WTC11 (cell line): ENCODE results near the gene CFAP57. TPM values are rescaled to one million over a fixed set of nuclear protein-coding genes. Genes with fewer than 3 reads are reported as not detected.

ENCODE experiments used
- ATAC-seq: fragments of 200-7000 bp; cut with Tn5 transposase; 2 replicates; pipeline ENCODE4 v1.10.0; 2021; ENCODE audit warnings: mild to moderate bottlenecking, moderate library complexity
- CTCF ChIA-PET: fragments of 300-600 bp; sonication (Branson Sonifier 250); formaldehyde crosslinking; loops from one replicate; lab custom pipeline; 2021; ENCODE audit warnings: antibody characterized with exemption; lab: Charles Lee
- POLR2A ChIA-PET: fragments of 350-600 bp; sonication (Branson Sonifier 250); formaldehyde crosslinking; loops from one replicate; lab custom pipeline; 2021; ENCODE audit warnings: antibody characterized with exemption; lab: Charles Lee
- DNase-seq: peaks from one replicate; pipeline ENCODE4 v3.0.0; 2021; ENCODE audit warnings: low spot score
- H3K27ac Mint-ChIP-seq: 2 replicates; pipeline ENCODE4 v1.8.0; 2021; ENCODE audit warnings: mixed read lengths
- H3K27me3 Mint-ChIP-seq: 2 replicates; pipeline ENCODE4 v1.8.0; 2021; ENCODE audit warnings: low read depth, mild to moderate bottlenecking, moderate library complexity, mixed read lengths
- H3K36me3 Mint-ChIP-seq: 2 replicates; pipeline ENCODE4 v1.8.0; 2021; ENCODE audit warnings: mixed read lengths
- H3K4me1 Mint-ChIP-seq: 2 replicates; pipeline ENCODE4 v1.8.0; 2022; ENCODE audit warnings: mixed read lengths
- H3K4me3 Mint-ChIP-seq: 2 replicates; pipeline ENCODE4 v1.8.0; 2021; ENCODE audit warnings: mild to moderate bottlenecking, moderate library complexity, mixed read lengths
- H3K9me3 Mint-ChIP-seq: 2 replicates; pipeline ENCODE4 v1.8.0; 2021; ENCODE audit warnings: mixed read lengths
- ELF4 ChIP-seq: sonication (generic); formaldehyde crosslinking; IDR thresholded peaks from 2 replicates; pipeline ENCODE4 v1.8.1; 2022; ENCODE audit warnings: low read depth, mild to moderate bottlenecking, moderate library complexity, missing genetic modification reagents
- FOXK1 ChIP-seq: sonication (generic); formaldehyde crosslinking; IDR thresholded peaks from 2 replicates; pipeline ENCODE4 v1.8.0; 2022; ENCODE audit warnings: mild to moderate bottlenecking, moderate library complexity, missing genetic modification reagents
- GTF2I ChIP-seq: fragments of 250-450 bp; sonication (Bioruptor Pico); conservative IDR thresholded peaks from 2 replicates; pipeline ENCODE4 v1.4.0; 2021; ENCODE audit warnings: mild to moderate bottlenecking
- KAT7 ChIP-seq: sonication (generic); formaldehyde crosslinking; IDR thresholded peaks from 2 replicates; pipeline ENCODE4 v1.8.1; 2023; ENCODE audit warnings: missing genetic modification reagents, mild to moderate bottlenecking, borderline replicate concordance
- MYBL2 ChIP-seq: sonication (generic); formaldehyde crosslinking; IDR thresholded peaks from 2 replicates; pipeline ENCODE4 v1.8.1; 2023; ENCODE audit warnings: mild to moderate bottlenecking, moderate library complexity, missing genetic modification reagents
- NFE2L1 ChIP-seq: sonication (generic); formaldehyde crosslinking; IDR thresholded peaks from 2 replicates; pipeline ENCODE4 v1.8.1; 2023; ENCODE audit warnings: missing genetic modification reagents
- RELA ChIP-seq: sonication (generic); formaldehyde crosslinking; IDR thresholded peaks from 2 replicates; pipeline ENCODE4 v1.8.1; 2022; ENCODE audit warnings: missing genetic modification reagents, mild to moderate bottlenecking, borderline replicate concordance
- SOX15 ChIP-seq: fragments of 250-450 bp; sonication (Bioruptor Pico); IDR thresholded peaks from 2 replicates; pipeline ENCODE4 v1.9.0; 2021; ENCODE audit warnings: mild to moderate bottlenecking
- TCF7 ChIP-seq: sonication (generic); formaldehyde crosslinking; IDR thresholded peaks from 2 replicates; pipeline ENCODE4 v1.8.0; 2022; ENCODE audit warnings: mild to moderate bottlenecking, low read depth, missing genetic modification reagents, moderate library complexity
- TEAD1 ChIP-seq: sonication (generic); formaldehyde crosslinking; IDR thresholded peaks from 2 replicates; pipeline ENCODE4 v1.8.0; 2022; ENCODE audit warnings: mild to moderate bottlenecking, missing genetic modification reagents
- TEAD4 ChIP-seq: sonication (generic); formaldehyde crosslinking; IDR thresholded peaks from 2 replicates; pipeline ENCODE4 v1.8.0; 2022; ENCODE audit warnings: mild to moderate bottlenecking, missing genetic modification reagents
- TP53 ChIP-seq: sonication (generic); formaldehyde crosslinking; IDR thresholded peaks from 2 replicates; pipeline ENCODE4 v1.8.1; 2023; ENCODE audit warnings: mild to moderate bottlenecking, missing genetic modification reagents
- ZNF121 ChIP-seq: sonication (generic); formaldehyde crosslinking; IDR thresholded peaks from 2 replicates; pipeline ENCODE4 v1.8.0; 2023; ENCODE audit warnings: missing genetic modification reagents
- ZNF317 ChIP-seq: sonication (generic); formaldehyde crosslinking; IDR thresholded peaks from 2 replicates; pipeline ENCODE4 v1.8.1; 2023; ENCODE audit warnings: low read depth, mild to moderate bottlenecking, moderate library complexity, missing genetic modification reagents, borderline replicate concordance
- ZNF671 ChIP-seq: fragments of 250-450 bp; sonication (Bioruptor Pico); IDR thresholded peaks from 2 replicates; pipeline ENCODE4 v1.8.0; 2021; ENCODE audit warnings: mild to moderate bottlenecking
- total RNA-seq: library from RNA; stranded (reverse); gene quantifications from 3 replicates; pipeline ENCODE4 v1.2.3, GENCODE V29; 2021
- TF ChIP-seq, protein P1 (sequence below): fragments of 250-450 bp; sonication (Bioruptor Pico); IDR thresholded peaks from 2 replicates; pipeline ENCODE4 v1.9.0; 2021; ENCODE audit warnings: mild to moderate bottlenecking, borderline replicate concordance
- TF ChIP-seq, protein P2 (sequence below): sonication (generic); formaldehyde crosslinking; IDR thresholded peaks from 2 replicates; pipeline ENCODE4 v1.8.0; 2022; ENCODE audit warnings: mild to moderate bottlenecking, missing genetic modification reagents
- TF ChIP-seq, protein P3 (sequence below): sonication (generic); formaldehyde crosslinking; IDR thresholded peaks from 2 replicates; pipeline ENCODE4 v1.8.0; 2022; ENCODE audit warnings: missing genetic modification reagents
- TF ChIP-seq, protein P4 (sequence below): sonication (generic); formaldehyde crosslinking; IDR thresholded peaks from 2 replicates; pipeline ENCODE4 v1.8.0; 2022; ENCODE audit warnings: mild to moderate bottlenecking, missing genetic modification reagents

The CFAP57 gene
- total RNA-seq, 1 experiment from 2014 or later: 0.42 TPM

DNA sequence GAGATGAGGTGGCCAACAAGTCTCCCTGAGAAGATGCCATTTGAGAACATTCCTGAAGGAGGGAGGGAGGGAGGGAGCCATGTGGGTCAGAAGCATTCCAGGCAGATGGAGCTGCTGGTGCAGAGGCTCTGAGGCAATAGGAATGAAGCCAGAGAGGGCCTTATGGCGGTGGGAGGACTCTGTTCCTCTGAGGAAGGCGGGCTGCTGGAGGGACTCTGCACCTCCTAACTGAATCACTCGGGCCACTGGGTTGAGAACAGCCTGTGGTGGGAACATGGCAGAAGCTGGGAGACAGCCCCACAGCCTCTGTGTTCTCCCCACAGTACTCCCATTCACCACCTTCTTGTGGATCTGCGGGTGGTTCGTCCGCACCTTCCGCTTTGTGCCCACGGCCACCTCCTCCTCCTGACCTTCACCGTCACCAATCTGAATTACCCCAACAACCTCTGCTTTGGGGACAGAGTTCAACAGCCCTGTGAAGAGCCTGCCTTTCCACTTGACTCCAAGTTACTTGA lies 95.2 kb downstream of the CFAP57 start (continued):
- no peak for TF ChIP-seq TCF7 (CRISPR knock-in tag)
- TF ChIP-seq NFE2L1 (CRISPR knock-in tag): no peak
- TF ChIP-seq, protein P1, sequence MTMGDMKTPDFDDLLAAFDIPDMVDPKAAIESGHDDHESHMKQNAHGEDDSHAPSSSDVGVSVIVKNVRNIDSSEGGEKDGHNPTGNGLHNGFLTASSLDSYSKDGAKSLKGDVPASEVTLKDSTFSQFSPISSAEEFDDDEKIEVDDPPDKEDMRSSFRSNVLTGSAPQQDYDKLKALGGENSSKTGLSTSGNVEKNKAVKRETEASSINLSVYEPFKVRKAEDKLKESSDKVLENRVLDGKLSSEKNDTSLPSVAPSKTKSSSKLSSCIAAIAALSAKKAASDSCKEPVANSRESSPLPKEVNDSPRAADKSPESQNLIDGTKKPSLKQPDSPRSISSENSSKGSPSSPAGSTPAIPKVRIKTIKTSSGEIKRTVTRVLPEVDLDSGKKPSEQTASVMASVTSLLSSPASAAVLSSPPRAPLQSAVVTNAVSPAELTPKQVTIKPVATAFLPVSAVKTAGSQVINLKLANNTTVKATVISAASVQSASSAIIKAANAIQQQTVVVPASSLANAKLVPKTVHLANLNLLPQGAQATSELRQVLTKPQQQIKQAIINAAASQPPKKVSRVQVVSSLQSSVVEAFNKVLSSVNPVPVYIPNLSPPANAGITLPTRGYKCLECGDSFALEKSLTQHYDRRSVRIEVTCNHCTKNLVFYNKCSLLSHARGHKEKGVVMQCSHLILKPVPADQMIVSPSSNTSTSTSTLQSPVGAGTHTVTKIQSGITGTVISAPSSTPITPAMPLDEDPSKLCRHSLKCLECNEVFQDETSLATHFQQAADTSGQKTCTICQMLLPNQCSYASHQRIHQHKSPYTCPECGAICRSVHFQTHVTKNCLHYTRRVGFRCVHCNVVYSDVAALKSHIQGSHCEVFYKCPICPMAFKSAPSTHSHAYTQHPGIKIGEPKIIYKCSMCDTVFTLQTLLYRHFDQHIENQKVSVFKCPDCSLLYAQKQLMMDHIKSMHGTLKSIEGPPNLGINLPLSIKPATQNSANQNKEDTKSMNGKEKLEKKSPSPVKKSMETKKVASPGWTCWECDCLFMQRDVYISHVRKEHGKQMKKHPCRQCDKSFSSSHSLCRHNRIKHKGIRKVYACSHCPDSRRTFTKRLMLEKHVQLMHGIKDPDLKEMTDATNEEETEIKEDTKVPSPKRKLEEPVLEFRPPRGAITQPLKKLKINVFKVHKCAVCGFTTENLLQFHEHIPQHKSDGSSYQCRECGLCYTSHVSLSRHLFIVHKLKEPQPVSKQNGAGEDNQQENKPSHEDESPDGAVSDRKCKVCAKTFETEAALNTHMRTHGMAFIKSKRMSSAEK (CRISPR knock-in tag): no peak
- TF ChIP-seq KAT7: no peak

DNA sequence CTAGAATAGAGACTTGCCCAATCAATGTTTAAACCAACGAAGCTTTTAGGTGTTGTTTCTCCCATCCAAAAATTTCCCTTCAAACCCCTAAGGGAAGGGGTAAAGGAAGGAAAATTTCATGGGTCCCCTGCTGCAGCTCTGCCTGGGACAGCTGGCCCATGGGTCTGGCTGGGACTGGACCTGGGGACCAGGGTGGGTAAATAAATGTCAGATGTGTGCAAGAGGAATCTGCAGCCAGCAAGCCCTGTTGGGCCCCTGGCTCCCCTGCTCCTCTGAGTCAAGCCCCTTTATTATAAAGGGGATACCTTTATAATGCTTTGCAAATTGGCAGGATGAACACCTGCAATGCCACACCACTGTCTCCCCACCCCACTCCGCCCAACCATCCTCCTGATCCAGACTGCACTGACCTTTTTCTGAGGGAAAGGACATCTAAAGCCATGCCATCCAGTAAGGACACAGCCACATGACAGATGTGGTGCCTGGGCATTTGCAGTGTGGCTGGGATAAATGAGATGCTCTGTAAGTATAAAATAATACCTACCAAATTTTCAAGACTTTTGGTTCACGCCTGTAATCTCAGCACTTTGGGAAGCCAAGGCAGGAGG lies 95.8 kb downstream of the CFAP57 start:
- DNase-seq (no peak), ATAC-seq (no peak)
- no peak overlapping the region for H3K4me3 Mint-ChIP-seq
- CTCF ChIA-PET: no interaction called here
- TF ChIP-seq, protein P2, sequence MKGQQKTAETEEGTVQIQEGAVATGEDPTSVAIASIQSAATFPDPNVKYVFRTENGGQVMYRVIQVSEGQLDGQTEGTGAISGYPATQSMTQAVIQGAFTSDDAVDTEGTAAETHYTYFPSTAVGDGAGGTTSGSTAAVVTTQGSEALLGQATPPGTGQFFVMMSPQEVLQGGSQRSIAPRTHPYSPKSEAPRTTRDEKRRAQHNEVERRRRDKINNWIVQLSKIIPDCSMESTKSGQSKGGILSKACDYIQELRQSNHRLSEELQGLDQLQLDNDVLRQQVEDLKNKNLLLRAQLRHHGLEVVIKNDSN (CRISPR knock-in tag): no peak
- TF ChIP-seq RELA (no peak), SOX15 (CRISPR knock-in tag) (no peak), TEAD1 (no peak), TEAD4 (CRISPR knock-in tag) (no peak)
- no peak overlapping the region for H3K27ac Mint-ChIP-seq
- POLR2A ChIA-PET: no interaction called here
- H3K9me3 Mint-ChIP-seq: peaks cover 26% of the 10 kb centered on the region
- H3K27me3 Mint-ChIP-seq: peaks cover 17% of the 10 kb centered on the region
- peaks cover 20% of the 10 kb centered on the region for H3K36me3 Mint-ChIP-seq
- H3K4me1 Mint-ChIP-seq: peaks cover 25% of the 10 kb centered on the region

DNA sequence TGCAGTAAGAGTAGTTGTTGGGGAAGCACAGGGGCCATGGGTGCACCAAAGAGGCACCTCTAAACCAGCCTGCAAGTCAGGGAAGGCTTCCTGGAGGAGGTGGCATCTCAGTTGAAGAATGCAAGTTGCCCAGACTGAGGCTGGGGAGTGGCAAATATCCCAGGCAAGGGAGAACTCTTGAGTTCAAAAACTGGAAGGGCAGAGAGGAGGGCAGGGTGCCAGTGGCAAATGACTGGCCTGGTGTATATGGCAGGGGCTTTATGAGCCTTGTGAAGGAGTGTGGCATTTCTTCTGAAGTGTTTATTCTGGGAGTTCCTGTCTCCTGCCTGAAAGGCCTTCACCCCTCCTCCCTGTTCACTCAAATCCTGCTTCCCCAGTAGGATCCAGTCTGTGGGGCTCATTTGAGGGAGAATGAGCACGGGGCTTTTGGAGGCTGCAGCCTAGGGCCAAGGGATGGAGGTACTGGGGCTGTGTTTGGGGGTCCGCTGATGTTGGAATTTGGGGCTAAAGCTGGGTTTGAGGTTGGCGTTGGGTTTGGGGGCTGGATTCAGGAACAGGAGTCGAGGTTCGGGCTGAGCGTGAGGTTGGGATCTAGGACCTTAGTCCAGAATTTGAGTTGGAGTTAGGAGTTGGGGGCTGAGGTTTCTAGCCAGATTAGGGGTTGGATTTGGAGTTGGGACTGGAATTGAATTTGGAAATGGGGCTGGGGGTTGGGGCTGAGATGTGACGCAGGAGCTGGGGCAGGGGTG lies 97.7 kb downstream of the CFAP57 start, which contains the start of gene TMEM125:
Gene TMEM125 (plus strand): TSS at position 357 of the 749 bp plus-strand sequence. CDS start 2,740 bp downstream, outside the sequence.
- H3K9me3 Mint-ChIP-seq: peaks cover 17% of the 10 kb centered on the region
- H3K36me3 Mint-ChIP-seq: peaks cover 25% of the 10 kb centered on the region
- ATAC-seq: no peak
- ChIA-PET POLR2A (interaction anchor here (0.6 to 1.3 kb wide), 6 partner anchors 15 to 1594 kb away, joined by 3 to 16 read pairs (median 6); partner anchors contain the start of genes C1orf210, CDC20 and ELOVL1), CTCF (interaction anchor here (1.3 to 1.6 kb wide), 2 partner anchors 16 to 89 kb away, joined by 10 to 12 read pairs; partner anchors contain the start of genes C1orf210 and CDC20)
- H3K4me3 Mint-ChIP-seq: peak within 1 kb of the TSS; percentile 83
- DNase-seq: no peak
- H3K27me3 Mint-ChIP-seq: peaks cover 14% of the 10 kb centered on the region
- H3K27ac Mint-ChIP-seq: peak within 1 kb of the TSS; percentile 97
- TF ChIP-seq TP53 (CRISPR knock-in tag) (no peak), ELF4 (CRISPR knock-in tag) (no peak), FOXK1 (CRISPR knock-in tag) (no peak), GTF2I (CRISPR knock-in tag) (no peak), ZNF671 (CRISPR knock-in tag) (no peak), ZNF317 (CRISPR knock-in tag) (no peak), MYBL2 (CRISPR knock-in tag) (no peak), ZNF121 (CRISPR knock-in tag) (no peak)
- TF ChIP-seq, protein P3, sequence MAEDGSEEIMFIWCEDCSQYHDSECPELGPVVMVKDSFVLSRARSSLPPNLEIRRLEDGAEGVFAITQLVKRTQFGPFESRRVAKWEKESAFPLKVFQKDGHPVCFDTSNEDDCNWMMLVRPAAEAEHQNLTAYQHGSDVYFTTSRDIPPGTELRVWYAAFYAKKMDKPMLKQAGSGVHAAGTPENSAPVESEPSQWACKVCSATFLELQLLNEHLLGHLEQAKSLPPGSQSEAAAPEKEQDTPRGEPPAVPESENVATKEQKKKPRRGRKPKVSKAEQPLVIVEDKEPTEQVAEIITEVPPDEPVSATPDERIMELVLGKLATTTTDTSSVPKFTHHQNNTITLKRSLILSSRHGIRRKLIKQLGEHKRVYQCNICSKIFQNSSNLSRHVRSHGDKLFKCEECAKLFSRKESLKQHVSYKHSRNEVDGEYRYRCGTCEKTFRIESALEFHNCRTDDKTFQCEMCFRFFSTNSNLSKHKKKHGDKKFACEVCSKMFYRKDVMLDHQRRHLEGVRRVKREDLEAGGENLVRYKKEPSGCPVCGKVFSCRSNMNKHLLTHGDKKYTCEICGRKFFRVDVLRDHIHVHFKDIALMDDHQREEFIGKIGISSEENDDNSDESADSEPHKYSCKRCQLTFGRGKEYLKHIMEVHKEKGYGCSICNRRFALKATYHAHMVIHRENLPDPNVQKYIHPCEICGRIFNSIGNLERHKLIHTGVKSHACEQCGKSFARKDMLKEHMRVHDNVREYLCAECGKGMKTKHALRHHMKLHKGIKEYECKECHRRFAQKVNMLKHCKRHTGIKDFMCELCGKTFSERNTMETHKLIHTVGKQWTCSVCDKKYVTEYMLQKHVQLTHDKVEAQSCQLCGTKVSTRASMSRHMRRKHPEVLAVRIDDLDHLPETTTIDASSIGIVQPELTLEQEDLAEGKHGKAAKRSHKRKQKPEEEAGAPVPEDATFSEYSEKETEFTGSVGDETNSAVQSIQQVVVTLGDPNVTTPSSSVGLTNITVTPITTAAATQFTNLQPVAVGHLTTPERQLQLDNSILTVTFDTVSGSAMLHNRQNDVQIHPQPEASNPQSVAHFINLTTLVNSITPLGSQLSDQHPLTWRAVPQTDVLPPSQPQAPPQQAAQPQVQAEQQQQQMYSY (CRISPR knock-in tag): no peak
- TF ChIP-seq, protein P4, sequence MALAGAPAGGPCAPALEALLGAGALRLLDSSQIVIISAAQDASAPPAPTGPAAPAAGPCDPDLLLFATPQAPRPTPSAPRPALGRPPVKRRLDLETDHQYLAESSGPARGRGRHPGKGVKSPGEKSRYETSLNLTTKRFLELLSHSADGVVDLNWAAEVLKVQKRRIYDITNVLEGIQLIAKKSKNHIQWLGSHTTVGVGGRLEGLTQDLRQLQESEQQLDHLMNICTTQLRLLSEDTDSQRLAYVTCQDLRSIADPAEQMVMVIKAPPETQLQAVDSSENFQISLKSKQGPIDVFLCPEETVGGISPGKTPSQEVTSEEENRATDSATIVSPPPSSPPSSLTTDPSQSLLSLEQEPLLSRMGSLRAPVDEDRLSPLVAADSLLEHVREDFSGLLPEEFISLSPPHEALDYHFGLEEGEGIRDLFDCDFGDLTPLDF (CRISPR knock-in tag): no peak
- peaks cover 29% of the 10 kb centered on the region for H3K4me1 Mint-ChIP-seq
